GM12892 (cell line): ENCODE results near the gene C2orf81.
A peak's percentile ranks its signal among the peaks of the same experiment; 100 is the strongest.
"Not testable (repeated sequence)": the region's sequence is repeated elsewhere in the genome, so short reads cannot be mapped to it uniquely, and the experiment has no call there.

Experiments
- DNase-seq: peaks from one replicate; pipeline ENCODE4 v3.0.0; 2011; ENCODE audit not compliant: insufficient read length
- FAIRE-seq: peaks from 2 replicates; lab custom pipeline; 2011; peaks lifted over from hg19 to GRCh38; lab: Jason Lieb, UNC
- POLR2A ChIP-seq: IDR thresholded peaks from 2 replicates; pipeline ENCODE4 v1.6.1; 2011; ENCODE audit warnings: low read depth, low read length, control low read depth
- POLR2AphosphoS5 ChIP-seq: IDR thresholded peaks from 2 replicates; pipeline ENCODE4 v1.6.1; 2011; ENCODE audit warnings: low read depth, low read length, control low read depth
- TAF1 ChIP-seq: IDR thresholded peaks from 2 replicates; pipeline ENCODE4 v1.6.1; 2011; ENCODE audit warnings: low read depth, mild to moderate bottlenecking, control low read depth, low read length, borderline replicate concordance

Gene C2orf81

GRCh38 chr2:74457549-74458131 is 36.2 kb upstream of the C2orf81 start:
- TF ChIP-seq TAF1, result no peak
- TF ChIP-seq POLR2AphosphoS5, result no peak; the same call in 1 of the 2 replicates
- TF ChIP-seq POLR2A, result peak; percentile 75
- FAIRE-seq, result peak; percentile 89
- DNase-seq, result peak; percentile 55

GRCh38 chr2:74457129-74457548 is 35.7 kb upstream of the C2orf81 start:
- DNase-seq, result no peak
- TF ChIP-seq POLR2AphosphoS5 (no peak; the same call in 1 of the 2 replicates), POLR2A (no peak; the same call in 1 of the 2 replicates), TAF1 (no peak)
- no peak for FAIRE-seq

- FAIRE-seq, result peak; percentile 99
- DNase-seq, result peak; percentile 63
- TF ChIP-seq POLR2A (0 out of 2 replicates have a peak, but pooled peaks have one; percentile 35), POLR2AphosphoS5 (peak; percentile 42; the same call in 1 of the 2 replicates), TAF1 (0 out of 2 replicates have a peak, but pooled peaks have one; percentile 9)
Observed at GRCh38 chr2:74454654-74455511, 33.5 kb upstream of the C2orf81 start, which contains the start of gene INO80B. INO80B (plus strand) TSS chr2:74455087; CDS start chr2:74455117, 30 bp downstream.

GRCh38 chr2:74450570-74451190 is 29.3 kb upstream of the C2orf81 start:
- no peak for DNase-seq
- FAIRE-seq, result no peak
- TF ChIP-seq POLR2AphosphoS5, result no peak
- TF ChIP-seq POLR2A, result no peak
- TF ChIP-seq TAF1, result no peak

GRCh38 chr2:74448771-74449170 is 27.4 kb upstream of the C2orf81 start:
- no peak for DNase-seq
- TF ChIP-seq POLR2A, result no peak
- TF ChIP-seq TAF1, result no peak
- TF ChIP-seq POLR2AphosphoS5, result no peak
- FAIRE-seq, result no peak

- TF ChIP-seq TAF1 (no peak), POLR2AphosphoS5 (no peak), POLR2A (no peak)
- no peak for FAIRE-seq
- no peak for DNase-seq
Observed at GRCh38 chr2:74447230-74447999, 26.0 kb upstream of the C2orf81 start.

- TF ChIP-seq POLR2A (no peak), TAF1 (no peak), POLR2AphosphoS5 (no peak)
- FAIRE-seq (no peak), DNase-seq (no peak)
Observed at GRCh38 chr2:74444498-74445318, 23.3 kb upstream of the C2orf81 start.

GRCh38 chr2:74442483-74443297 is 21.3 kb upstream of the C2orf81 start:
- DNase-seq, FAIRE-seq: not testable (repeated sequence)

GRCh38 chr2:74441690-74442482 is 20.5 kb upstream of the C2orf81 start, which contains the start of gene RTKN:
RTKN (minus strand) TSS chr2:74441937; CDS start chr2:74441816, 121 bp downstream.
- no peak for TF ChIP-seq TAF1
- TF ChIP-seq POLR2A, result no peak; the same call in 1 of the 2 replicates
- TF ChIP-seq POLR2AphosphoS5, result no peak
- peak; percentile 58 for FAIRE-seq
- peak; percentile 61 for DNase-seq
